ENCODE results near the gene ABHD17B. TPM values are rescaled to one million over a fixed set of nuclear protein-coding genes. Genes with fewer than 3 reads are reported as not detected.

ABHD17B gene
- total RNA-seq, 2 donors from 2014 or later: 20.6 to 33.6 TPM

- no peaks in the 10 kb centered on the region for H3K4me1 ChIP-seq
- no peaks in the 10 kb centered on the region for H3K36me3 ChIP-seq
- intact Hi-C loops (cut with DNase I): no loop called here
- H3K9me3 ChIP-seq: no peaks in the 10 kb centered on the region
- H3K9ac ChIP-seq (ENCODE audit: low read depth in 2 of 2, low read length in 2 of 2): no peak overlapping the region
- peak overlapping the region; percentile 46 for H3K27ac ChIP-seq
- DNase-seq: no peak
- no peak for TF ChIP-seq CTCF (IDR thresholded peaks at IDR 0.05)
- H3K4me3 ChIP-seq: no peak overlapping the region
- H3K27me3 ChIP-seq: no peaks in the 10 kb centered on the region
These were observed 80.8 kb downstream of the ABHD17B start for GRCh38 chr9:71830153-71830552.

- H3K27ac ChIP-seq: no peak overlapping the region
- intact Hi-C loops (cut with DNase I): no loop called here
These were observed 84.7 kb downstream of the ABHD17B start for GRCh38 chr9:71826279-71826678.

GRCh38 chr9:71824257-71824656 lies 86.7 kb downstream of the ABHD17B start:
- intact Hi-C loops (cut with DNase I): no loop called here
- Histone ChIP-seq H3K27me3 (no peaks in the 10 kb centered on the region), H3K4me3 (no peak overlapping the region), H3K9me3 (no peaks in the 10 kb centered on the region), H3K4me1 (no peaks in the 10 kb centered on the region), H3K36me3 (no peaks in the 10 kb centered on the region), H3K9ac (ENCODE audit: low read depth in 2 of 2, low read length in 2 of 2) (no peak overlapping the region), H3K27ac (no peak overlapping the region)
- TF ChIP-seq CTCF (IDR thresholded peaks at IDR 0.05): no peak
- DNase-seq: no peak

More at GRCh38 chr9:71826279-71826678, 84.7 kb downstream of the ABHD17B start:
- no peaks in the 10 kb centered on the region for H3K9me3 ChIP-seq
- H3K27me3 ChIP-seq: no peaks in the 10 kb centered on the region
- no peak overlapping the region for H3K9ac ChIP-seq (ENCODE audit: low read depth in 2 of 2, low read length in 2 of 2)
- H3K4me3 ChIP-seq: no peak overlapping the region
- H3K4me1 ChIP-seq: no peaks in the 10 kb centered on the region
- no peak for DNase-seq
- H3K36me3 ChIP-seq: no peaks in the 10 kb centered on the region
- no peak for TF ChIP-seq CTCF (IDR thresholded peaks at IDR 0.05)

GRCh38 chr9:71822935-71823334 lies 88.1 kb downstream of the ABHD17B start:
- Histone ChIP-seq H3K27ac (no peak overlapping the region), H3K36me3 (no peaks in the 10 kb centered on the region), H3K9me3 (no peaks in the 10 kb centered on the region), H3K9ac (ENCODE audit: low read depth in 2 of 2, low read length in 2 of 2) (no peak overlapping the region), H3K4me3 (no peak overlapping the region), H3K4me1 (no peaks in the 10 kb centered on the region), H3K27me3 (no peaks in the 10 kb centered on the region)
- intact Hi-C loops (cut with DNase I): no loop called here
- DNase-seq: no peak
- no peak for TF ChIP-seq CTCF (IDR thresholded peaks at IDR 0.05)

GRCh38 chr9:71822456-71822855 lies 88.5 kb downstream of the ABHD17B start:
- intact Hi-C loops (cut with DNase I): no loop called here
- Histone ChIP-seq H3K27me3 (no peaks in the 10 kb centered on the region), H3K9me3 (no peaks in the 10 kb centered on the region), H3K27ac (no peak overlapping the region), H3K36me3 (no peaks in the 10 kb centered on the region), H3K4me3 (no peak overlapping the region), H3K4me1 (no peaks in the 10 kb centered on the region), H3K9ac (ENCODE audit: low read depth in 2 of 2, low read length in 2 of 2) (no peak overlapping the region)
- TF ChIP-seq CTCF (IDR thresholded peaks at IDR 0.05): no peak
- DNase-seq: no peak

DNA sequence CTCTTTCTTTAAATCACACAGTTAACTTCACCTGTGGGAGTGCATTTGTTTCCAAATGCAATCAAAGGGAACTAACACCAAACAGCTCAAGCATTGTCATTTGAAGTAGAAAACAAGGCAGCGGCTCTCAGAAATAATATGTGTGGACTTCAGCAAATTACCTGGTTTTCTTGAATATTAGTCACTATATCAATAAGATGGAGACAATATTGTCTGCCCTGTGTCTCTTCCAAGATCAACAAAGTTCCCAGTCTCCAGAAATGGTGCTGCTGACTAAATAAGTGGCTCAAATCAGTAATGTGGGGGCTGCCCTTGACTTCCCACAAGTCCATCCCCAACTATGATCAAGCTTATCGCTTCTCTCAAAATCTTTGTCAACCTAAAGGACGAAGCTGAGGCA lies 89.6 kb downstream of the ABHD17B start:
- no peak for TF ChIP-seq CTCF (IDR thresholded peaks at IDR 0.05)
- Histone ChIP-seq H3K9me3 (no peaks in the 10 kb centered on the region), H3K9ac (ENCODE audit: low read depth in 2 of 2, low read length in 2 of 2) (no peak overlapping the region), H3K36me3 (no peaks in the 10 kb centered on the region), H3K27me3 (no peaks in the 10 kb centered on the region), H3K4me1 (no peaks in the 10 kb centered on the region), H3K4me3 (no peak overlapping the region), H3K27ac (no peak overlapping the region)
- no peak for DNase-seq
- intact Hi-C loops (cut with DNase I): no loop called here
